WERI-Rb-1 (cell line): ENCODE results near the gene SPATA31E1.
"Not testable (repeated sequence)": the region's sequence is repeated elsewhere in the genome, so short reads cannot be mapped to it uniquely, and the experiment has no call there.

Experiments used
- DNase-seq: peaks from one replicate; pipeline ENCODE4 v3.0.0-alpha.2; 2020
- H3K27ac ChIP-seq: fragments of 250-450 bp; sonication (Bioruptor Pico); 2 replicates; pipeline ENCODE4 v1.5.1; 2020; ENCODE audit warnings: mild to moderate bottlenecking, moderate library complexity
- H3K27me3 ChIP-seq: fragments of 250-450 bp; sonication (Bioruptor Pico); 2 replicates; pipeline ENCODE4 v1.5.1; 2021; ENCODE audit warnings: mild to moderate bottlenecking, low read depth, moderate library complexity; ENCODE audit not compliant: insufficient read depth, severe bottlenecking
- H3K36me3 ChIP-seq: fragments of 250-450 bp; sonication (Bioruptor Pico); 2 replicates; pipeline ENCODE4 v1.5.1; 2020; ENCODE audit warnings: mild to moderate bottlenecking, moderate library complexity
- H3K4me3 ChIP-seq: 2 replicates; pipeline ENCODE4 v1.5.1; 2011; ENCODE audit warnings: low read depth, mild to moderate bottlenecking, control low read depth, low read length
- H3K9me3 ChIP-seq: fragments of 250-450 bp; sonication (Bioruptor Pico); 2 replicates; pipeline ENCODE4 v1.5.1; 2021; ENCODE audit warnings: mild to moderate bottlenecking, moderate library complexity; ENCODE audit not compliant: severe bottlenecking
- CTCF ChIP-seq: IDR thresholded peaks from 2 replicates; pipeline ENCODE4 v1.5.1; 2011; ENCODE audit warnings: low read depth, mild to moderate bottlenecking, control low read depth, inconsistent platforms, low read length

SPATA31E1 gene

GRCh38 chr9:87909310-87910041, 26.8 kb downstream of the SPATA31E1 start:
- Histone ChIP-seq H3K36me3 (no peaks in the 10 kb centered on the region), H3K27ac (no peak overlapping the region), H3K4me3 (no peak overlapping the region), H3K27me3 (no peaks in the 10 kb centered on the region), H3K9me3 (peaks cover 3% of the 10 kb centered on the region)
- no peak for TF ChIP-seq CTCF
- DNase-seq = no peak

GRCh38 chr9:87910821-87911220, 28.1 kb downstream of the SPATA31E1 start:
- Histone ChIP-seq H3K9me3 (peaks cover 3% of the 10 kb centered on the region), H3K27ac (no peak overlapping the region), H3K36me3 (no peaks in the 10 kb centered on the region), H3K27me3 (no peaks in the 10 kb centered on the region), H3K4me3 (no peak overlapping the region)
- TF ChIP-seq CTCF = no peak
- no peak for DNase-seq

- H3K36me3 ChIP-seq, H3K9me3 ChIP-seq, H3K4me3 ChIP-seq, H3K27ac ChIP-seq, DNase-seq, H3K27me3 ChIP-seq: not testable (repeated sequence)
Observed at GRCh38 chr9:87917662-87918061, 35.0 kb downstream of the SPATA31E1 start, which contains the start of gene SPATA31C1. SPATA31C1 (plus strand) TSS chr9:87917962.

GRCh38 chr9:87919013-87919412, 36.3 kb downstream of the SPATA31E1 start:
- not testable (repeated sequence) for DNase-seq, H3K4me3 ChIP-seq

GRCh38 chr9:87921561-87921960, 38.9 kb downstream of the SPATA31E1 start:
- H3K36me3 ChIP-seq, H3K4me3 ChIP-seq, H3K27me3 ChIP-seq, DNase-seq, H3K9me3 ChIP-seq, H3K27ac ChIP-seq: not testable (repeated sequence)

More at GRCh38 chr9:87919013-87919412, 36.3 kb downstream of the SPATA31E1 start:
- not testable (repeated sequence) for H3K36me3 ChIP-seq, H3K27me3 ChIP-seq, H3K9me3 ChIP-seq, H3K27ac ChIP-seq

GRCh38 chr9:87923012-87923411, 40.3 kb downstream of the SPATA31E1 start:
- H3K36me3 ChIP-seq, H3K4me3 ChIP-seq, DNase-seq, H3K27ac ChIP-seq, H3K9me3 ChIP-seq, H3K27me3 ChIP-seq: not testable (repeated sequence)

- H3K27me3 ChIP-seq, DNase-seq, H3K9me3 ChIP-seq, H3K27ac ChIP-seq, H3K36me3 ChIP-seq, H3K4me3 ChIP-seq: not testable (repeated sequence)
Observed at GRCh38 chr9:87924851-87925250, 42.2 kb downstream of the SPATA31E1 start.

GRCh38 chr9:87929152-87929551, 46.5 kb downstream of the SPATA31E1 start:
- H3K27ac ChIP-seq, H3K27me3 ChIP-seq, H3K4me3 ChIP-seq, DNase-seq, H3K36me3 ChIP-seq, H3K9me3 ChIP-seq: not testable (repeated sequence)

- H3K36me3 ChIP-seq, H3K4me3 ChIP-seq, DNase-seq, H3K9me3 ChIP-seq, H3K27me3 ChIP-seq, H3K27ac ChIP-seq: not testable (repeated sequence)
Observed at GRCh38 chr9:87934444-87934843, 51.8 kb downstream of the SPATA31E1 start.

- DNase-seq, H3K27ac ChIP-seq, H3K9me3 ChIP-seq, H3K36me3 ChIP-seq, H3K4me3 ChIP-seq, H3K27me3 ChIP-seq: not testable (repeated sequence)
Observed at GRCh38 chr9:87937352-87937751, 54.7 kb downstream of the SPATA31E1 start.

GRCh38 chr9:87937918-87938317, 55.2 kb downstream of the SPATA31E1 start:
- H3K9me3 ChIP-seq, H3K27ac ChIP-seq, DNase-seq, H3K4me3 ChIP-seq, H3K36me3 ChIP-seq, H3K27me3 ChIP-seq: not testable (repeated sequence)

- not testable (repeated sequence) for H3K36me3 ChIP-seq, H3K4me3 ChIP-seq, H3K27ac ChIP-seq, H3K27me3 ChIP-seq, DNase-seq, H3K9me3 ChIP-seq
Observed at GRCh38 chr9:87938336-87938735, 55.7 kb downstream of the SPATA31E1 start.
